WI38 (cell line): Measurements from ENCODE around the gene TTC31.

Experiments used
- H3K4me3 ChIP-seq: 2 replicates; pipeline ENCODE4 v1.5.1; 2011; ENCODE audit warnings: low read depth, mild to moderate bottlenecking, control low read depth, low read length
- CTCF ChIP-seq: IDR thresholded peaks from 2 replicates; pipeline ENCODE4 v1.5.1; 2012; ENCODE audit warnings: low read depth, mild to moderate bottlenecking, control low read depth, low read length

Gene TTC31

GRCh38 chr2:74481961-74482800 is 700 bp upstream of the TTC31 start:
- TF ChIP-seq CTCF, result no peak
- H3K4me3 ChIP-seq, result peak overlapping the region; percentile 93

GRCh38 chr2:74483675-74484164 is 839 bp downstream of the TTC31 start:
- peak overlapping the region; percentile 93 for H3K4me3 ChIP-seq

- no peak overlapping the region for H3K4me3 ChIP-seq
- TF ChIP-seq CTCF, result no peak
Measured at GRCh38 chr2:74486141-74486540, 3.3 kb downstream of the TTC31 start.

- no peak overlapping the region for H3K4me3 ChIP-seq
- no peak for TF ChIP-seq CTCF
Measured at GRCh38 chr2:74488643-74489481, 6.0 kb downstream of the TTC31 start.

GRCh38 chr2:74489906-74490305 is 7.0 kb downstream of the TTC31 start:
- H3K4me3 ChIP-seq, result no peak overlapping the region
- TF ChIP-seq CTCF, result no peak

GRCh38 chr2:74491648-74492544 is 9.0 kb downstream of the TTC31 start:
- no peak overlapping the region for H3K4me3 ChIP-seq
- no peak for TF ChIP-seq CTCF

GRCh38 chr2:74493546-74493945 is 10.7 kb downstream of the TTC31 start:
- no peak overlapping the region for H3K4me3 ChIP-seq
- no peak for TF ChIP-seq CTCF
